ENCODE results near the gene IL18RAP.

IL18RAP gene

DNA sequence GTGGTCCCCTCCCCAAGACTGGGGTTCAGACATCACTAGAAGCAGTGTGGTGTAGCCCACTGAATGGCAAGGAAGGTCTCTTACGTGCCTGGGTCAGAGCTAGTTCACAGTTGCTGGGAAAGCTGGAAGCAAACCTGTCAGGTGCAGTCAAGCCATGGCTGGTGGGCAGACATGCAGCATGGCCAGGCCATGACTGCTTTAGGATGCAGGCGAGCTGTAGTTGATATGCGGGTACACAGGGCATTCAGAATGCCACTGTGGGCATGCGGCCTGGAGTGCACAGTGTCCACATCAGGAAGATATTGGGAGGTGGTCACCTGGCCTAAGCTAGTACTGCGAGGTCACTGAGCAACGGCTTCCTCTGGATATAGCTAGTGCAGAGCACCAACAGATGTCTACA lies 38.2 kb downstream of the IL18RAP start:
- no peak for DNase-seq (ENCODE audit: low spot score)

GRCh38 chr2:102463160-102463559 lies 40.2 kb downstream of the IL18RAP start:
- no peak for DNase-seq (ENCODE audit: low spot score)

- no peak for DNase-seq (ENCODE audit: low spot score)
These were observed 47.2 kb downstream of the IL18RAP start for GRCh38 chr2:102470168-102470567.

- peak; percentile 34 for DNase-seq (ENCODE audit: low spot score)
These were observed 50.1 kb downstream of the IL18RAP start, which contains the start of gene SLC9A4 for GRCh38 chr2:102473020-102473419. Gene SLC9A4 (plus strand): TSS chr2:102473226. CDS start chr2:102473760, 534 bp downstream.

DNA sequence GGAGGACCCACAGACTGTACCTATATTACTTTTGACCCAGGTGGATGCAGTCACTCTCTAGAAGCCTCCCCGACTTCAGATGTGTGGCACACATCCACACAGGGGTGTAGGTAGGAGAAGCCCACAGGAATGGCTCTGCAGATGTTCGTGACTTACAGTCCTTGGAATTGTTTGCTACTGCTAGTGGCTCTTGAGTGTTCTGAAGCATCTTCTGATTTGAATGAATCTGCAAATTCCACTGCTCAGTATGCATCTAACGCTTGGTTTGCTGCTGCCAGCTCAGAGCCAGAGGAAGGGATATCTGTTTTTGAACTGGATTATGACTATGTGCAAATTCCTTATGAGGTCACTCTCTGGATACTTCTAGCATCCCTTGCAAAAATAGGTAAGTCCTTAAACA lies 50.7 kb downstream of the IL18RAP start:
- no peak for DNase-seq (ENCODE audit: low spot score)

GRCh38 chr2:102474785-102475184 lies 51.8 kb downstream of the IL18RAP start:
- DNase-seq (ENCODE audit: low spot score), result no peak

DNA sequence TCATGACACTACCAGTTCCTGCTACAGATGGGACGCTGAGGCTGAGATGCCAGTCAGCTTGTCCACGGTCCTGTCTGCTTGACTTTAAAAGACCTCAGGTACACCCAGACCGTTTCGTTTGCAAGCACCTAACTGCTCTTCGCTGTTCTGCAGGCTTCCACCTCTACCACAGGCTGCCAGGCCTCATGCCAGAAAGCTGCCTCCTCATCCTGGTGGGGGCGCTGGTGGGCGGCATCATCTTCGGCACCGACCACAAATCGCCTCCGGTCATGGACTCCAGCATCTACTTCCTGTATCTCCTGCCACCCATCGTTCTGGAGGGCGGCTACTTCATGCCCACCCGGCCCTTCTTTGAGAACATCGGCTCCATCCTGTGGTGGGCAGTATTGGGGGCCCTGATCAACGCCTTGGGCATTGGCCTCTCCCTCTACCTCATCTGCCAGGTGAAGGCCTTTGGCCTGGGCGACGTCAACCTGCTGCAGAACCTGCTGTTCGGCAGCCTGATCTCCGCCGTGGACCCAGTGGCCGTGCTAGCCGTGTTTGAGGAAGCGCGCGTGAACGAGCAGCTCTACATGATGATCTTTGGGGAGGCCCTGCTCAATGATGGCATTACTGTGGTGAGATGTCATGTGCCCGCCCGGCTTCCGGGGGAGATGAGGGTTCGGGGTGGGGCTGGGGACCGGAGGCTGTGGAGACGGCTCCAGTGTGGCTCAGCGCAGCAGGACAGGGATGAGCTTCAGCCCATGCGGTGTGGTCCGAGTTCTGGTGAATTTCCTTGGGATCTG lies 55.9 kb downstream of the IL18RAP start:
- no peak for DNase-seq (ENCODE audit: low spot score)

DNA sequence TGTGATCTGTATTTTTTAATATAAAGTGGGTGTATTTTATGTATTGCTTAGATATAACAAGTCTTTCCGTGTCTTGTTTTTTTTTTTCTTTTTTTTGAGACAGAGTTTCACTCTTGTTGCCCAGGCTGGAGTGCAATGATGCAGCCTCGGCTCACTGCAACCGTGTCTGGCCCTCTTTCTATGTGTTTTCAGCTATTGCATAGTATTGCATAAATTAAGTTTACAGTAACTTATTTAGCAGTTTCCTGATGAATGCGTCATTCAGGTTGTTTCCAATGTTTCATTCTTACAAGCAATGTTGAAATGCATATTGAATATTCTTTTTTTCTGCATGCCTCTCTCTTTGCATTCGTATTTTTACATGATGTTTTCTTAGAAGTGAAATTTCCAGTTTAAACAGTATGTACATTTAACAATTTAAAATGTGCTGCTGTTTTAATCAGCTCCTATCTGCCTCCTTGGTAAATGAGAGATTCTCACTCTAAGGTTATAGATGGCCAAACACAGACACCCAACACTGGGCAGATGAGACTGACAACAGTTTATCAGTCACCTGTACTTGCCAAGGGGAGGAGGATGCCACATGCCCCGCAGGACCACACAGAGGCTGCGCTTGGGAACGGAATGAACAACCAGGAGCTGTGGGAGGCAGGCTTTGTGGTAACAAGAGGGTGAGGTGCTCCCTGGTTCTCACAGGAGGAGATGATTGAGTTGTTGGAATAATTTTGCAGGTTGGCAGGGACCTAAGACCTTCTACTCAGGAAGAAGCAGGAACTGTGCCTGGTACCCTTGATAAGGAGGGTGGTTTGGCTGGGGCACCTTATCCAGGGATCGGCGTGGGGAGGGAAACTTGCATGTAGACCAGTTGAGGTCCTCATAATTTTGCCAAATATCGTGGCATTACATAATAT lies 57.6 kb downstream of the IL18RAP start:
- no peak for DNase-seq (ENCODE audit: low spot score)

- DNase-seq (ENCODE audit: low spot score), result no peak
These were observed 59.0 kb downstream of the IL18RAP start for GRCh38 chr2:102481931-102482330.

DNA sequence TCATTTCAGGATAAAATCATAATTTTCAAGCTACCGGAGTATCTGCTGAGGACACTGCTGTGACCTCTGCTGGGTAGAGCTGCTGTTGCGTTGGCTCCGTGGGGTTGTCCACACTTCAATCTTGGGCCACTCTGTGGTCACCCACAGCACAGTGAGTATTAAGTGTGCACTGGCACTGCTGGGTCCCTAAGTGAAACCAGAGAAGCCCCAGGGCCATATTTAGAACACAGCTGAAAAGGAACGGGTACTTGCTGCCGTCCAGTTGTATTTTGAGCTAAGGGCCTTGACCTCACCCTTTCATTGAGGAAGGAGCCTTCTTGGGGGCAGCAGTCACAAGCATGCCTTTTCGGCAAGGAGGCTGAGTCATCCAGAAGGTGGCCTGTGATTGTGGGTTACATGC lies 60.1 kb downstream of the IL18RAP start:
- no peak for DNase-seq (ENCODE audit: low spot score)

DNA sequence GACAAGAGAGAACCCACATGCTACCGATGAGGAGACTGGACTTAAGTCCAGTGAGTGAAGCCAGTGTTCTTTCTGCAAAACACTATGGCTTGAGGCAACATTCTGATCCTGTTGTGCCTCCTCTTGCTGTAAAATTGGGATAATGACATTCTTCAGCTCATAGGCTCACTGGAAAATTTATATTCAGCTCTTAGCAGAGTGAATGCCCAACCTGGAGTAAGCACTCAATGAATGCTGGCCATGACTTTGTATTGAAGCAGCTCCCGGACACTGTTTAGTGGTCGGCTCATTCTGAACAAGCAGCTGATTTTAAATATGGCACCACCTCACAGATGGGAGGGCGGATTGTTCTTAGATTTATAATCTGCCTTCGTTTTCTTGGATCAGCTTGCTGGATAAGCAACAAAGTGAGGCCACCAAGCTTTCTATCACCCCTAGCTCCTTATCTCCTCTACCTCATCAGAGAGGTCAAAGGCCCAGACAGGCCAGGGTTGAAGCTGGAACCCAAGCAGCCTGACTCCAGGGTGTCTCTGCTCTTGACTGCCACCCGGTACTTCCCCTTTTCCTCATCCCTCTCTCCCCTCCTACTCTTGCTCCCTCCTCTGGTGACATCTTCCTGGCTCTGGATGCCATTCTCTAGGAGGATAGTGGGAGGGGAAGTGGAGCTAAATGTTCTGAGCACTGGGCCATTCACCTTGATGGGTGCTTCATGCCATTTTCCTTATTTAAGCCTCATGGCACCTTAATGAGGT lies 61.5 kb downstream of the IL18RAP start:
- no peak for DNase-seq (ENCODE audit: low spot score)

GRCh38 chr2:102485147-102485785 lies 62.3 kb downstream of the IL18RAP start:
- peak; percentile 19 for DNase-seq (ENCODE audit: low spot score)

DNA sequence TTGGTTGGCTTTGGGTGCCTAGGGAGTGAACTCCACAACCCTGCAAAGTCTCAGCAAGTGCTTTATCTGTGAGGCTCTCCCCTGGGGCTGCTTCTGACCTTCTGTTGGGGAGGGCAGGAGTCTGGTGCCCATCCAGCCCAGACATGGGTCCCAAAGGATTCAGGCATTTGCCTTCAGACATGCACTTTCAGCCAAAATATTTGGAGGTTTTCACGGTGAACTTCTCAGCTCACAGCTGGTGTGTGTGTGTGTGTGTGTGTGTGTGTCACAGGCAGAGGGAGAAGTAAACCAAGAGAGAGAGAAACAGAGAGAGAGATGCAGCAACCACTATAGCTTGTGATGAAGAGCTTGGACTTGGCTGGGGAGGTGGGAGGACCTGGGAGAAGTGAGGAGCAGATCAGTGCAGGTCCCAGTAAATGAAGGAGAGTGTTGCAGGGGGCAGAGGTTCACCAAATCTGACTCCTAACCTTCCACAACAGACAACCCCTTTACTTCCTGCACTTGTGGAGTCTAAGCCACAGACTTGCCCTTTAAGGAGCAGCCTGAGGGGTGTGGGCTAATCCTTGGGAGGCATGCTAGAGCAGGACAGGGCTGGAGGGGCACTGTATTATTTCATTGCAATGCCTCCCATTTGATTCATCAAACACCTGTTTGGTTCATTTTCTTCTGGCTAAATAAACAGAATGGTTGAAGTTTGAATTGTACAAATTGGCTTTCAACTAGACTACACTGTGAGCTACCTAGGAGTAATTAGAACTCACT lies 64.2 kb downstream of the IL18RAP start:
- DNase-seq (ENCODE audit: low spot score), result no peak

- DNase-seq (ENCODE audit: low spot score), result peak; percentile 33
These were observed 65.0 kb downstream of the IL18RAP start for GRCh38 chr2:102487761-102488462.

GRCh38 chr2:102489646-102490045 lies 66.7 kb downstream of the IL18RAP start:
- no peak for DNase-seq (ENCODE audit: low spot score)

DNA sequence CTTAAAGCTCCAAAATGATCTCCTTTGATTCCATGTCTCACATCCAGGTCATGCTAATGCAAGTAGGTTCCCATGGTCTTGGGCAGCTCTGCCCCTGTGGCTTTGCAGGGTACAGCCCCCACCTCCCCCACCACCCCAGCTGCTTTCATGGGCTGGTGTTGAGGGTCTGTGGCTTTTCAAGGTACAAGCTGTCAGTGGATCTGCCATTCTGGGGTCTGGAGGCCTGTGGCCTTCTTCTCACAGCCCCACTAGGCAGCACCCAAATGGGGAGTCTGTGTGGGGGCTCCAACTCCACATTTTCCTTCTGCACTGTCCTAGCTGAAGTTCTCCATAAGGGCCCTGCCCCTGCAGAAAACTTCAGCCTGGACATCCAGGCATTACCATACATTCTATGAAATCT lies 69.0 kb downstream of the IL18RAP start:
- no peak for DNase-seq (ENCODE audit: low spot score)

DNA sequence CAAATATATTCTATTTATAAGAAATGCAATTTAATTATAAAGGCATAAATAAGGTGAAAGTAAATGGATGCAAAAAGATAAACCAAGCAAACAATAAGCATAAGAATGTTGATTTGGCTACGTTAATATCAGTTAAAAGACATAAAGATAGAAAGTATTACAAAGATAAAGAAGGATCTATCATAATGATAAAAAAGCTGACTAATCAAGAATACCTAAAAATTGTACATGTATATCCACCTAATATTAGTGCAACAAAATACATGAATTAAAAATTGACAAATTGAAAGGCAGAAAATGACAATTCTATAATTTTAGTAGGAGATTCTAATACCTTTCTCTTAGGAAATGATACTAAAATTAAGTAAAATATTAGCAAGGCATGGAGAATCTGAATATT lies 71.6 kb downstream of the IL18RAP start:
- DNase-seq (ENCODE audit: low spot score), result no peak

- no peak for DNase-seq (ENCODE audit: low spot score)
These were observed 75.5 kb downstream of the IL18RAP start for GRCh38 chr2:102498414-102498813.

- DNase-seq (ENCODE audit: low spot score), result no peak
These were observed 76.6 kb downstream of the IL18RAP start for GRCh38 chr2:102499558-102499957.
